Bronchial epithelial cell (primary cell): ENCODE results near the gene POP4. TPM values are rescaled to one million over a fixed set of nuclear protein-coding genes. Genes with fewer than 3 reads are reported as not detected.
A peak's percentile ranks its signal among the peaks of the same experiment; 100 is the strongest.

ENCODE experiments used
- DNase-seq: peaks from one replicate; pipeline ENCODE4 v3.0.0-alpha.2; 2010; ENCODE audit warnings: low read depth
- FAIRE-seq: peaks from 2 replicates; lab custom pipeline; 2011; peaks lifted over from hg19 to GRCh38; lab: Jason Lieb, UNC
- H3K27me3 ChIP-seq: 2 replicates; pipeline ENCODE4 v1.5.1; 2011; ENCODE audit warnings: low read length; ENCODE audit not compliant: control insufficient read depth, insufficient read depth
- H3K36me3 ChIP-seq: 2 replicates; pipeline ENCODE4 v1.5.1; 2011; ENCODE audit warnings: low read length; ENCODE audit not compliant: control insufficient read depth, insufficient read depth
- H3K4me3 ChIP-seq: 2 replicates; pipeline ENCODE4 v1.5.1; 2011; ENCODE audit warnings: mild to moderate bottlenecking, low read depth, low read length, control low read depth
- total RNA-seq: library from RNA; depleted of rRNA; stranded (reverse); fragments of >200 nt; gene quantifications from 2 replicates; pipeline ENCODE4 v1.2.1, GENCODE V29; 2014
- TF ChIP-seq, protein P1 (sequence below): IDR thresholded peaks from 2 replicates; pipeline ENCODE4 v1.5.1; 2011; ENCODE audit warnings: mild to moderate bottlenecking, moderate library complexity, low read length, control low read depth, inconsistent platforms; ENCODE audit not compliant: insufficient read depth, severe bottlenecking

Gene POP4
- total RNA-seq, 1 donor from 2014 or later: 58.7 TPM

DNA sequence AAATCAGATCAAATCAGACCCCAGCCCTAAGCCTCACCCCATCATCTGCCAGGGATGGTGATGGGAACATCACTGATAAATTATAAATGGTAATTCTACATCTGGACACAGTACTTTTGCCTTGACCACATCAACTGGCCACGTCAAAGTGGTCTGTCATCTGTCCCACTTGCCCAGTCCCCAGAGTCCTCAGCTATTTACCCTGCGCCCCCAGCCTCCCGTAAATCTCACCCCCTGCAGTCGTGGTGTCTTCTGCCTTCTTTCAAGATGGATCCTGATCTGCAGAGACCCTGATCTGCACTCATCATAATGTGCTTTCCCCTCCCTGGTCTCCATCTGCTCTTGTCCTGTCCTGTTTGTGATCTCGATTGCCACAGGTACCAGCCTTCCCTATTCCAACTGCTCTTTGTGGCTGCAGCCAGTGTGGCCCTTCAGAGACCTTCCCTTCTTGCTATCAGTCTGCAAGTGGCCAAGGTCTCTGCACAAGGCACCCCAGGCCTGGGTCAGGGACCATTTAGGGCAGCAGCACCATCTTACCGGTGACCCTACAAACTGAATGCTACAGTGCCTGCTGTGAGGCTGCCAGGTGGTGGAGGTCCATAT, 26.7 kb upstream of the POP4 start:
- no peak overlapping the region for H3K4me3 ChIP-seq
- DNase-seq (no peak), FAIRE-seq (peak; percentile 13)
- no peaks in the 10 kb centered on the region for H3K27me3 ChIP-seq
- no peaks in the 10 kb centered on the region for H3K36me3 ChIP-seq
- TF ChIP-seq, protein P1, sequence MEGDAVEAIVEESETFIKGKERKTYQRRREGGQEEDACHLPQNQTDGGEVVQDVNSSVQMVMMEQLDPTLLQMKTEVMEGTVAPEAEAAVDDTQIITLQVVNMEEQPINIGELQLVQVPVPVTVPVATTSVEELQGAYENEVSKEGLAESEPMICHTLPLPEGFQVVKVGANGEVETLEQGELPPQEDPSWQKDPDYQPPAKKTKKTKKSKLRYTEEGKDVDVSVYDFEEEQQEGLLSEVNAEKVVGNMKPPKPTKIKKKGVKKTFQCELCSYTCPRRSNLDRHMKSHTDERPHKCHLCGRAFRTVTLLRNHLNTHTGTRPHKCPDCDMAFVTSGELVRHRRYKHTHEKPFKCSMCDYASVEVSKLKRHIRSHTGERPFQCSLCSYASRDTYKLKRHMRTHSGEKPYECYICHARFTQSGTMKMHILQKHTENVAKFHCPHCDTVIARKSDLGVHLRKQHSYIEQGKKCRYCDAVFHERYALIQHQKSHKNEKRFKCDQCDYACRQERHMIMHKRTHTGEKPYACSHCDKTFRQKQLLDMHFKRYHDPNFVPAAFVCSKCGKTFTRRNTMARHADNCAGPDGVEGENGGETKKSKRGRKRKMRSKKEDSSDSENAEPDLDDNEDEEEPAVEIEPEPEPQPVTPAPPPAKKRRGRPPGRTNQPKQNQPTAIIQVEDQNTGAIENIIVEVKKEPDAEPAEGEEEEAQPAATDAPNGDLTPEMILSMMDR: no peak

DNA sequence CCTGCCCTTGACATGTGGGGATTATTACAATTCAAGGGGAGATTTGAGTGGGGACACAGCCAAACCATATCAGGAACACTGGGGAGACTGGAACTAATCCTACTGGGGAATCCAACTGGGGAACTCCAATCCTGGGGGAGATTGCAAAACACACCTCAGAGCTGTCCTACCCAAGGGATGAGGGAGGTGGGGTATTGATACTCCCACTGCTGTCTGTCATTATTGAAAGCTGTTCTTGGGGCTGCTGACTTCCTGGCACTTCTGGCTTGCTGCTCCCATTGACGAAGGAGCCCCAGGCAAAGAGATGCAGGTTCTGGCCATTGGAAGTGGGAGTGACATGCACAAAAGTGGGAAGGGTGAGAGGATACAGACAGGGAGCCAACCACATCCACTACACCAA, 24.7 kb upstream of the POP4 start:
- no peaks in the 10 kb centered on the region for H3K27me3 ChIP-seq
- DNase-seq (no peak), FAIRE-seq (no peak)
- TF ChIP-seq, protein P1: no peak
- H3K36me3 ChIP-seq: no peaks in the 10 kb centered on the region
- no peak overlapping the region for H3K4me3 ChIP-seq

DNA sequence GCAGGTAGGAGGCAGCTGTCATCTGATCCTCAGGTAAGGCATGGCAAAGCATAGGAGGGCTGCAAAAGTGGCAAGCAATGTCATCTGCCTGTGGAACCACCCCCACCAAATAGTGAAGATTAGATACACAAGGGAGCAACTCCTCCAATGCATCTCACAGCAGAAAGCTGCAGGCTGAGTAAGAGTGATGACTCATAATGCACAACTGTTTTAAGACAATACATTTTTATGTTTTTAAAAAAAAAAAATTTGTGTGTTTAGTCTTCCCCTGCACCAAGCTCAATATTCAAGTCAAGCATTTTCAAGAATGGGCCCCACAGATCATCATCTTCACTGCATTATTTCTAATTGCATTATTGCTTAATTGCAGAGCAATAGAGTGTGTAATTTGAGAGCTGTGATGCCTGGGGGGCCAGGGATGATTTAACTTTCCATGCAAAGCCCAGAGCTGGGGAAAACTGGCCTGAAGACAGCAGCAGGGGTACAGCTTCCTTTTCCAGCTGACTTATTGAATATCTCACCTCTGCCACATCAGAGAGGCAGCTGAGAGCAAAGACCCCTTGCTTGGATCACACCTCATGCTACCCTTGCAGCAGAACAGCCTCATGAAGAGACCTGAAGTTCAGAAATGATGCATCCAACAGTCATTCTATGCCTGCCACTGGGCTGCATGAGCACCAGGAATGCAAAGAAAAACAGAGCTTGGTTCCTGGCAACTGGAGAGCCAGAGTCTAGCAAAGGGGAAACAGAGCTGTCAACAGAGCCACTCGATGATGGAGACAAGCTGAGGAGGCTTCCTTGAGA, 22.7 kb upstream of the POP4 start:
- FAIRE-seq (no peak), DNase-seq (peak; percentile 12)
- no peak overlapping the region for H3K4me3 ChIP-seq
- no peaks in the 10 kb centered on the region for H3K27me3 ChIP-seq
- no peaks in the 10 kb centered on the region for H3K36me3 ChIP-seq
- TF ChIP-seq, protein P1: no peak

DNA sequence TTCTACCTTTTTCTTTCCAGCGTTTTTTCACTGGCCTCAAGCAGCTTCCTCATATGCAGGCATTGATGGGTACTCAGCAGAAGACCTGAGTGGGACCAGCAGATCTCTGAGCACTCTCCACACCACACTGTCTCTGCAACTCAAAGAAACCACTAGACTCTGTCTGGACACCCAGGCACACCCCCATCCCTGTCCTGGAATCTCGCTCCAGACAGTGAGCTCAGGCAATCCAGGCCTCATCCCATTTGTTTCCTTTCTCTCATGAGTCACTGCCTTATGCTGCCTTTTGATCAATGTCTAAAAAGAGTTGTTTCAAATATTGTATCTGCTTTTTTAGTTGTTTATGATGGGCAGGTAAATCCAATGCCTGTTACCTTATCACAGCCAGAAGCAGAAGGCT, 19.7 kb upstream of the POP4 start:
- H3K4me3 ChIP-seq: no peak overlapping the region
- TF ChIP-seq, protein P1: no peak
- H3K36me3 ChIP-seq: no peaks in the 10 kb centered on the region
- no peaks in the 10 kb centered on the region for H3K27me3 ChIP-seq
- no peak for DNase-seq
- FAIRE-seq: no peak

DNA sequence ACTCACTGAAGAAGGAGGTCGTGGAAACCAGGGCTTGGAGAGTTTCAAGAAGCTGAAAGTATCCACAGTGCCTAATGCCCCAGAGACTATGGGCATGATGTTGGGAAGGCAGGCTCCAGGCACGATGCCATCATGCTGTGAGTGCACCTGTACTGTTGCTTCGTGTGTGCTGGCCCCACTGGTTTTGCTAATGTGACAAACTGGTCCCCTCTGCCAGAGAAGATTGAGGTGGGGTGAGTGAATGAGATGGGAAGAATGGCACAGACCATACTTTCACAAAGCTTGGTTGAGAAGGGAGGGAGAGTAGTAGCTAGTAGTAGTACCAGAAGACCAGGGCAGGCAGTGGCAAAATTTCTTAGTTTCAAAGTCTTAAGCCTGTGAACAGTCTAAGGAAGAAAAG, 19.0 kb upstream of the POP4 start:
- no peaks in the 10 kb centered on the region for H3K36me3 ChIP-seq
- H3K4me3 ChIP-seq: no peak overlapping the region
- DNase-seq: no peak
- TF ChIP-seq, protein P1: no peak
- FAIRE-seq: no peak
- H3K27me3 ChIP-seq: no peaks in the 10 kb centered on the region
